Fibroblast of the aortic adventitia (primary cell): ENCODE data around the gene RAPGEF3. TPM values are rescaled to one million over a fixed set of nuclear protein-coding genes. Genes with fewer than 3 reads are reported as not detected.
A peak's percentile ranks its signal among the peaks of the same experiment; 100 is the strongest.

ENCODE experiments used
- DNase-seq: peaks from one replicate; pipeline ENCODE4 v3.0.0-alpha.2; 2010; ENCODE audit warnings: low read depth
- H3K4me3 ChIP-seq: 2 replicates; pipeline ENCODE4 v1.5.1; 2011; ENCODE audit warnings: low read depth, mild to moderate bottlenecking, control low read depth, low read length, moderate library complexity
- CTCF ChIP-seq: IDR thresholded peaks from 2 replicates; pipeline ENCODE4 v1.5.1; 2011; ENCODE audit warnings: mild to moderate bottlenecking, low read length, control low read depth, inconsistent platforms; ENCODE audit not compliant: insufficient read depth
- total RNA-seq: library from RNA; depleted of rRNA; stranded (reverse); fragments of >200 nt; gene quantifications from 2 replicates; pipeline ENCODE4 v1.2.3, GENCODE V29; 2012; ENCODE audit warnings: low replicate concordance

The RAPGEF3 gene
- total RNA-seq, 1 donor: 5.2 TPM

GRCh38 chr12:47739297-47739696 is 19.4 kb downstream of the RAPGEF3 start:
- TF ChIP-seq CTCF: no peak
- DNase-seq: no peak
- H3K4me3 ChIP-seq: no peak overlapping the region

GRCh38 chr12:47737936-47738594 is 20.6 kb downstream of the RAPGEF3 start:
- no peak overlapping the region for H3K4me3 ChIP-seq
- DNase-seq: no peak
- no peak for TF ChIP-seq CTCF

GRCh38 chr12:47736877-47737676 is 21.6 kb downstream of the RAPGEF3 start:
- TF ChIP-seq CTCF: no peak
- peak overlapping the region; percentile 3 for H3K4me3 ChIP-seq
- DNase-seq: peak; percentile 89

- no peak overlapping the region for H3K4me3 ChIP-seq
- no peak for DNase-seq
Measured at GRCh38 chr12:47736216-47736615, 22.5 kb downstream of the RAPGEF3 start.

GRCh38 chr12:47735649-47736048 is 23.0 kb downstream of the RAPGEF3 start:
- no peak for DNase-seq
- H3K4me3 ChIP-seq: no peak overlapping the region
- TF ChIP-seq CTCF: no peak

More at GRCh38 chr12:47736216-47736615, 22.5 kb downstream of the RAPGEF3 start:
- no peak for TF ChIP-seq CTCF

GRCh38 chr12:47734725-47735480 is 23.8 kb downstream of the RAPGEF3 start:
- DNase-seq: no peak
- no peak for TF ChIP-seq CTCF
- no peak overlapping the region for H3K4me3 ChIP-seq
